GM12878 (cell line): ENCODE data around the gene TOP1. TPM values are rescaled to one million over a fixed set of nuclear protein-coding genes. Genes with fewer than 3 reads are reported as not detected.

ENCODE experiments used
- ASH2L ChIP-seq: fragments of 300-600, 200-600 bp; sonication (generic); IDR thresholded peaks from 2 replicates; pipeline ENCODE4 v1.6.1; 2017; ENCODE audit warnings: low read depth, mild to moderate bottlenecking, borderline replicate concordance
- ATF7 ChIP-seq: fragments of 450-650 bp; IDR thresholded peaks from 2 replicates; pipeline ENCODE4 v1.6.1; 2016; ENCODE audit warnings: low read depth, mild to moderate bottlenecking
- BCL11A ChIP-seq: IDR thresholded peaks from 2 replicates; pipeline ENCODE4 v1.6.1; 2011; ENCODE audit warnings: low read depth, low read length
- BRCA1 ChIP-seq: IDR thresholded peaks from 2 replicates; pipeline ENCODE4 v1.6.1; 2011; ENCODE audit warnings: low read depth, low read length, improper control_type of control experiment
- CBFB ChIP-seq: IDR thresholded peaks from 2 replicates; pipeline ENCODE4 v1.6.1; 2016; ENCODE audit warnings: antibody characterized with exemption, low read depth
- CREB1 ChIP-seq: IDR thresholded peaks from 2 replicates; pipeline ENCODE4 v1.6.1; 2012; ENCODE audit warnings: low read depth, mild to moderate bottlenecking, inconsistent platforms
- EGR1 ChIP-seq, 2 experiments: IDR thresholded peaks; 1 replicate in 1 of 2; 2 replicates in 1 of 2; pipeline ENCODE4 v1.6.1; 2011 to 2012; ENCODE audit warnings: low read depth in 2 of 2, low read length in 2 of 2, borderline replicate concordance in 1 of 2, mild to moderate bottlenecking in 1 of 2, moderate library complexity in 1 of 2
- ELK1 ChIP-seq: IDR thresholded peaks from 2 replicates; pipeline ENCODE4 v1.6.1; 2012; ENCODE audit warnings: low read depth, low read length, improper control_type of control experiment
- FOXM1 ChIP-seq: IDR thresholded peaks from 2 replicates; pipeline ENCODE4 v1.6.1; 2012; ENCODE audit warnings: low read depth, mild to moderate bottlenecking, inconsistent platforms, low read length, moderate library complexity
- JUNB ChIP-seq: IDR thresholded peaks from 2 replicates; pipeline ENCODE4 v1.6.1; 2016; ENCODE audit warnings: antibody characterized with exemption, mild to moderate bottlenecking
- LARP7 ChIP-seq: fragments of 450-650 bp; IDR thresholded peaks from 2 replicates; pipeline ENCODE4 v1.6.1; 2017; ENCODE audit warnings: mild to moderate bottlenecking
- MEF2A ChIP-seq: IDR thresholded peaks from 2 replicates; pipeline ENCODE4 v1.6.1; 2011; ENCODE audit warnings: low read depth, mild to moderate bottlenecking, low read length, moderate library complexity; ENCODE audit not compliant: insufficient read depth
- MTA2 ChIP-seq: fragments of 450-650 bp; IDR thresholded peaks from 2 replicates; pipeline ENCODE4 v1.6.1; 2016; ENCODE audit warnings: low read depth, mild to moderate bottlenecking, moderate library complexity
- MTA3 ChIP-seq: IDR thresholded peaks from 2 replicates; pipeline ENCODE4 v1.6.1; 2012; ENCODE audit warnings: low read length, inconsistent platforms, borderline replicate concordance
- MYC ChIP-seq: IDR thresholded peaks from 2 replicates; pipeline ENCODE4 v1.6.1; 2011; ENCODE audit warnings: mild to moderate bottlenecking, low read length, moderate library complexity, inconsistent platforms; ENCODE audit not compliant: insufficient read depth, insufficient replicate concordance, insufficient read length, severe bottlenecking
- NBN ChIP-seq: fragments of 450-650 bp; IDR thresholded peaks from 2 replicates; pipeline ENCODE4 v1.6.1; 2016
- NR2F1 ChIP-seq: fragments of 450-650 bp; conservative IDR thresholded peaks from 2 replicates; pipeline ENCODE4 v1.6.1; 2017; ENCODE audit warnings: mild to moderate bottlenecking
- PKNOX1 ChIP-seq: fragments of 450-650 bp; IDR thresholded peaks from 2 replicates; pipeline ENCODE4 v1.6.1; 2016; ENCODE audit warnings: mild to moderate bottlenecking
- POLR2AphosphoS2 ChIP-seq: IDR thresholded peaks from 2 replicates; pipeline ENCODE4 v1.6.1; 2011; ENCODE audit warnings: low read depth, mild to moderate bottlenecking, low read length, improper control_type of control experiment, moderate library complexity
- RAD21 ChIP-seq: IDR thresholded peaks from 2 replicates; pipeline ENCODE4 v1.6.1; 2011; ENCODE audit warnings: mild to moderate bottlenecking, low read depth, low read length, moderate library complexity; ENCODE audit not compliant: insufficient read depth
- RCOR1 ChIP-seq: conservative IDR thresholded peaks from 2 replicates; pipeline ENCODE4 v1.6.1; 2012; ENCODE audit warnings: low read depth, low read length, improper control_type of control experiment
- SKIL ChIP-seq: fragments of 450-650 bp; IDR thresholded peaks from 2 replicates; pipeline ENCODE4 v1.6.1; 2017; ENCODE audit warnings: mild to moderate bottlenecking, low read depth, inconsistent platforms; ENCODE audit not compliant: poor library complexity, severe bottlenecking
- SMC3 ChIP-seq: IDR thresholded peaks from 2 replicates; pipeline ENCODE4 v1.6.1; 2011; ENCODE audit warnings: low read length, improper control_type of control experiment, borderline replicate concordance
- SPI1 ChIP-seq: IDR thresholded peaks from 2 replicates; pipeline ENCODE4 v1.6.1; 2011; ENCODE audit warnings: low read depth, mild to moderate bottlenecking, low read length, moderate library complexity, borderline replicate concordance; ENCODE audit not compliant: insufficient read depth
- SRF ChIP-seq, 2 experiments: IDR thresholded peaks; 2 replicates each; pipeline ENCODE4 v1.6.1; 2011; ENCODE audit warnings: low read depth in 2 of 2, low read length in 2 of 2, mild to moderate bottlenecking in 1 of 2, moderate library complexity in 1 of 2
- SUPT20H ChIP-seq: IDR thresholded peaks from 2 replicates; pipeline ENCODE4 v1.6.1; 2011; ENCODE audit warnings: low read depth, mild to moderate bottlenecking, low read length, moderate library complexity, borderline replicate concordance; ENCODE audit not compliant: control insufficient read depth
- TCF3 ChIP-seq: IDR thresholded peaks from 2 replicates; pipeline ENCODE4 v1.6.1; 2012; ENCODE audit warnings: low read depth, mild to moderate bottlenecking, low read length, borderline replicate concordance; ENCODE audit not compliant: insufficient read depth
- WRNIP1 ChIP-seq: IDR thresholded peaks from 2 replicates; pipeline ENCODE4 v1.6.1; 2011; ENCODE audit warnings: low read depth, low read length, improper control_type of control experiment, borderline replicate concordance
- ZNF217 ChIP-seq: fragments of 450-650 bp; IDR thresholded peaks from 2 replicates; pipeline ENCODE4 v1.6.1; 2017; ENCODE audit warnings: antibody characterized with exemption, mild to moderate bottlenecking
- ZNF622 ChIP-seq: fragments of 450-650 bp; IDR thresholded peaks from 2 replicates; pipeline ENCODE4 v1.6.1; 2017; ENCODE audit warnings: mild to moderate bottlenecking, inconsistent platforms
- polyA plus RNA-seq, 11 experiments: library from polyadenylated mRNA; depleted of rRNA in 4 of 11; unstranded in 6 of 11; stranded (reverse) in 5 of 11; fragments of >200 nt; fragmentation: Nextera tagmentation in 4 of 11; fragmentation: Illumina TruSeq in 1 of 11; extraction: Ambion mirVana in 4 of 11; extraction: Trizol in 1 of 11; gene quantifications; 1 replicate in 1 of 11; 2 replicates in 10 of 11; pipeline versions ENCODE4 v1.2.1 to v1.2.3, GENCODE V29; 2011 to 2016; ENCODE audit warnings: inconsistent platforms in 2 of 11, missing spikeins in 2 of 11, low read depth in 1 of 11
- total RNA-seq, 4 experiments: library from RNA; depleted of rRNA in 3 of 4; stranded (reverse); fragments of >200 nt in 3 of 4; fragmentation: Illumina TruSeq in 1 of 4; extraction: Trizol in 1 of 4; gene quantifications; 2 replicates each; pipeline versions ENCODE4 v1.2.1 to v1.2.3, GENCODE V29; 2013 to 2021

The TOP1 gene
- total and polyA plus RNA-seq, 10 of the 15 experiments (the other 5 are each of a cell fraction or from before 2014, with no cell fraction given), result 21.5 to 128 (median 47.3) TPM

GRCh38 chr20:41064377-41064776 is 35.8 kb downstream of the TOP1 start (continued):
- peak; percentile 29; the same call in 1 of the 2 replicates for TF ChIP-seq PKNOX1
- TF ChIP-seq MEF2A, result no peak
- TF ChIP-seq CREB1, result no peak
- no peak for TF ChIP-seq ASH2L
- TF ChIP-seq BCL11A, result no peak
- no peak for TF ChIP-seq FOXM1
- peak; percentile 62; the same call in 1 of the 2 replicates for TF ChIP-seq SMC3
- no peak for TF ChIP-seq CBFB
- TF ChIP-seq ZNF622, result no peak
- no peak for TF ChIP-seq POLR2AphosphoS2
- no peak for TF ChIP-seq LARP7
- TF ChIP-seq EGR1 (IDR thresholded peaks at IDR 0.05; ENCODE audit: borderline replicate concordance in 1 of 2, low read depth in 2 of 2, low read length in 2 of 2), result no peak
- TF ChIP-seq NR2F1, result no peak
- no peak for TF ChIP-seq TCF3
- peak; percentile 54; the same call in 1 of the 2 replicates for TF ChIP-seq NBN
- peak; percentile 81; the same call in 1 of the 2 replicates for TF ChIP-seq SPI1
- no peak; the same call in 1 of the 2 replicates for TF ChIP-seq ELK1
- TF ChIP-seq RCOR1, result no peak
- TF ChIP-seq BRCA1, result no peak
- no peak for TF ChIP-seq MTA3
- peak; percentile 13; the same call in 1 of the 2 replicates for TF ChIP-seq MTA2
- TF ChIP-seq SUPT20H, result no peak
- TF ChIP-seq ZNF217, result no peak
- no peak for TF ChIP-seq WRNIP1
- peak; percentile 39 for TF ChIP-seq SKIL
- peak; percentile 54 to 82; a peak in 2 of 4 replicates for TF ChIP-seq SRF (IDR thresholded peaks at IDR 0.05; ENCODE audit: low read depth in 2 of 2, low read length in 2 of 2)
- TF ChIP-seq JUNB, result peak; percentile 16; the same call in 1 of the 2 replicates
- TF ChIP-seq MYC, result no peak
- TF ChIP-seq RAD21, result peak; percentile 77
- TF ChIP-seq ATF7, result 0 out of 2 replicates have a peak, but pooled peaks have one; percentile 28
